NB4 (cell line): Measurements from ENCODE around the gene CFAP74.

ENCODE experiments used
- MYC ChIP-seq: IDR thresholded peaks from 2 replicates; pipeline ENCODE4 v1.6.1; 2011; ENCODE audit warnings: low read depth, low read length
- POLR2A ChIP-seq: IDR thresholded peaks from 2 replicates; pipeline ENCODE4 v1.6.1; 2011; ENCODE audit warnings: mild to moderate bottlenecking; ENCODE audit not compliant: insufficient read length; ENCODE audit errors: extremely low read depth
- TF ChIP-seq, protein P1 (sequence below): IDR thresholded peaks from 2 replicates; pipeline ENCODE4 v1.6.1; 2011; ENCODE audit warnings: low read depth, low read length
- TF ChIP-seq, protein P2 (sequence below): IDR thresholded peaks from one replicate; pipeline ENCODE4 v1.5.1; 2012; ENCODE audit warnings: low read depth, low read length

- TF ChIP-seq, protein P1, sequence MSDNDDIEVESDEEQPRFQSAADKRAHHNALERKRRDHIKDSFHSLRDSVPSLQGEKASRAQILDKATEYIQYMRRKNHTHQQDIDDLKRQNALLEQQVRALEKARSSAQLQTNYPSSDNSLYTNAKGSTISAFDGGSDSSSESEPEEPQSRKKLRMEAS: no peak
- TF ChIP-seq, protein P2, sequence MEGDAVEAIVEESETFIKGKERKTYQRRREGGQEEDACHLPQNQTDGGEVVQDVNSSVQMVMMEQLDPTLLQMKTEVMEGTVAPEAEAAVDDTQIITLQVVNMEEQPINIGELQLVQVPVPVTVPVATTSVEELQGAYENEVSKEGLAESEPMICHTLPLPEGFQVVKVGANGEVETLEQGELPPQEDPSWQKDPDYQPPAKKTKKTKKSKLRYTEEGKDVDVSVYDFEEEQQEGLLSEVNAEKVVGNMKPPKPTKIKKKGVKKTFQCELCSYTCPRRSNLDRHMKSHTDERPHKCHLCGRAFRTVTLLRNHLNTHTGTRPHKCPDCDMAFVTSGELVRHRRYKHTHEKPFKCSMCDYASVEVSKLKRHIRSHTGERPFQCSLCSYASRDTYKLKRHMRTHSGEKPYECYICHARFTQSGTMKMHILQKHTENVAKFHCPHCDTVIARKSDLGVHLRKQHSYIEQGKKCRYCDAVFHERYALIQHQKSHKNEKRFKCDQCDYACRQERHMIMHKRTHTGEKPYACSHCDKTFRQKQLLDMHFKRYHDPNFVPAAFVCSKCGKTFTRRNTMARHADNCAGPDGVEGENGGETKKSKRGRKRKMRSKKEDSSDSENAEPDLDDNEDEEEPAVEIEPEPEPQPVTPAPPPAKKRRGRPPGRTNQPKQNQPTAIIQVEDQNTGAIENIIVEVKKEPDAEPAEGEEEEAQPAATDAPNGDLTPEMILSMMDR: no peak
- TF ChIP-seq POLR2A: no peak
- TF ChIP-seq MYC: no peak
These were observed 35.7 kb upstream of the CFAP74 start for GRCh38 chr1:2039251-2039650.
